HG03103 (cell line): Measurements from ENCODE around the gene CNPPD1.
A peak's percentile ranks its signal among the peaks of the same experiment; 100 is the strongest.

Source experiments
- ATAC-seq: cut with Tn5 transposase; IDR thresholded peaks from one replicate; pipeline ENCODE4 v1.9.1; 2021; ENCODE audit warnings: low read depth; ENCODE audit not compliant: unreplicated experiment

CNPPD1 gene

GRCh38 chr2:219163156-219163555 is 13.6 kb downstream of the CNPPD1 start:
- ATAC-seq: no peak

DNA sequence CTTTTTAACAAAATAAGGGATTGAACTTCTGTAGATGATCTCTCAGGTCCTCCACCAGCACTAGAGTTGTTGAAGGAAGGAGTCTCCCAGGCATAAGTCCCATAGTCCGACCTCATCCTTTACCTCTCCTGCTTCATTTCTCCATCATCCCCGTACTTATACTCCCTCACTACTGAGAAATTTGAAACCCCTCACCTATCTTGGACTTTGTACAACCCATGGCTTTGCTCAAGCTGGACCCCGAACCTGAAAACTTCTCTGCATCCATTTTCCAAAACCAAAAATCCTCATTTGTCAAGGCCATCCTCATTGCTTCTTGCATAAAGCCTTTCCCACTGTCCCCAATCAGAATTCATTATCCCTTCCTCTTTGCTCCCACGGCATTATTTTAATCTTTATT is 15.6 kb downstream of the CNPPD1 start:
- ATAC-seq: no peak

GRCh38 chr2:219160186-219161017 is 16.3 kb downstream of the CNPPD1 start, which contains the start of gene NHEJ1:
NHEJ1 (minus strand) TSS chr2:219160815; CDS start chr2:219158362, 2,453 bp downstream.
- ATAC-seq: peak; percentile 79

- ATAC-seq: no peak
Observed at GRCh38 chr2:219159771-219160185, 16.9 kb downstream of the CNPPD1 start.

GRCh38 chr2:219158586-219158985 is 18.1 kb downstream of the CNPPD1 start:
- ATAC-seq: no peak

DNA sequence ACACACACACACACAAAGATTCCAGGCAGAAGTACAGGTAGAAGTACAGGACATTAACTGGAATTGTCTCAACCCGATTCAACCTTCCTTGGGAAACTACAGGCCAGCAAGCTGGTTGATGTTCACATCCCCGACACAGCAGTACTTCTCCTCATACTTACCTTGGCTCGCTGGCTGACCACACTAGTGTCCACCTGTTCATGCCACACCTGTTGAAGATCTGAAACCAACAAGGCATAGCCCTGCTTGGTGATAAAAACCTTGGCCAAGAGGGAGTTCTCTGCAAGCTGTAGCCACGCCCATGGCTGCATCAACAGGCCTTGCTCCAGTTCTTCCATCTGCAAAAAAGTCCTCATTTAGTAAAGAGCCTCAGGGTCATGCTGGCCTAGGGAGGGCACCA is 18.7 kb downstream of the CNPPD1 start:
- no peak for ATAC-seq

GRCh38 chr2:219157396-219157795 is 19.3 kb downstream of the CNPPD1 start:
- no peak for ATAC-seq

- ATAC-seq: no peak
Observed at GRCh38 chr2:219155054-219155644, 21.6 kb downstream of the CNPPD1 start.

- no peak for ATAC-seq
Observed at GRCh38 chr2:219149667-219150066, 27.1 kb downstream of the CNPPD1 start.

DNA sequence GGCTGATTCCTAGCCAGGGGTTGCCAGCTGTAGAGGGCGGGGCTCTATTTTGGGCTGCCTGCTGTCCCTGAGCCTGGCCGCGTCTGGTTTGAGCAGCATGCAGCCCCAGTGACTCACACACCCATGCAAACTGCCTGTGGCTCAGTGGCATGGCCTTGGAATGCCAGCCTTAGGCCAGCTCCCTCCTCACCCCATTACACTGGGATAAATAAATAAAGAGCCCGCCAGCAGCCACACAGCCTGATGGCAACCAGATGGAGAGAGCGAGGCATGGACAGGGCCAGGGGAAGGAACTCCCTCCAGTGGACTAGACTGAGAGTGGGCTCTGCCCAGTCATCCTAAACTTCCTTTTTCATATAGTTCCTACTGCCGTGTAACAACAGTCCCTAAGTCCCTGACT is 34.4 kb downstream of the CNPPD1 start:
- no peak for ATAC-seq

DNA sequence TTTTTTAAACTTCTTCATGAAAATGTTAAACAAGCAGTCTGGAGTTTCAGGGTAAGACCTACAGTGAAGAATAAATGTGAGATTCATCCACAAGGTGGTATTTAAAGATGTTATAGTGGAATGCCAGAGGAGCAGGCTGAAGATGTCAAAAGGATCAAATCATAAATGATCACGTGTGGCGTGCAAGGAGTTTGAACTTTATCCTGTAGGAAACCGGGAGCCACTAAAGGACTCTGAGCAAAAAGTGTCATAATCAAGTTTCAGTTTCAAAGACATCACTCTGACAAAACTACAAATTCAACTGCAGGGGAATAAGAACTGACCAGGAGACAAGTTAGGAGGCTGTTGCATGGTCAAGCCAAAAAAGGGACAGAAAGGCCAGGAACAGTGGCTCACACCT is 36.0 kb downstream of the CNPPD1 start:
- ATAC-seq: no peak

GRCh38 chr2:219133976-219134375 is 42.7 kb downstream of the CNPPD1 start:
- ATAC-seq: no peak

DNA sequence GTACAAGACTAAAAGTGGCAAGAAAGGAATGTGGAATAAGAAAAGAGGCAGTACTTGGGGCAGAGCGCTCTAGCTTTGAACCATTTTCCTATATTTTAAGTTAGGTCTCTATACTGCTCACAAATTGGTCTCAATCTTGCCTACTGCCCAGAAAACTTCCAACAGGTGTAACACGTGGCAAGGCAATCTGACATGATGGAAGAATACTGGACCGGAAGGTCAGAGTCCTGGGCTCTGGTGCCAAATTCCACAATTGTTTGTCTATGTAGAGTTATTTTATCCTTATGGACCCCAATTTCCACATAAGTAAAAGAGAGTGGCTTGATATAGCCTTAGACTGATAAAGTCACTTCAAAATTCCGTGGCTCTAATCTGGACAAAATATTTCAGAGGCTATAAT is 45.0 kb downstream of the CNPPD1 start:
- no peak for ATAC-seq

GRCh38 chr2:219131327-219131726 is 45.4 kb downstream of the CNPPD1 start:
- ATAC-seq: no peak

GRCh38 chr2:219129589-219129988 is 47.1 kb downstream of the CNPPD1 start:
- ATAC-seq: no peak

- no peak for ATAC-seq
Observed at GRCh38 chr2:219128396-219128795, 48.3 kb downstream of the CNPPD1 start.

DNA sequence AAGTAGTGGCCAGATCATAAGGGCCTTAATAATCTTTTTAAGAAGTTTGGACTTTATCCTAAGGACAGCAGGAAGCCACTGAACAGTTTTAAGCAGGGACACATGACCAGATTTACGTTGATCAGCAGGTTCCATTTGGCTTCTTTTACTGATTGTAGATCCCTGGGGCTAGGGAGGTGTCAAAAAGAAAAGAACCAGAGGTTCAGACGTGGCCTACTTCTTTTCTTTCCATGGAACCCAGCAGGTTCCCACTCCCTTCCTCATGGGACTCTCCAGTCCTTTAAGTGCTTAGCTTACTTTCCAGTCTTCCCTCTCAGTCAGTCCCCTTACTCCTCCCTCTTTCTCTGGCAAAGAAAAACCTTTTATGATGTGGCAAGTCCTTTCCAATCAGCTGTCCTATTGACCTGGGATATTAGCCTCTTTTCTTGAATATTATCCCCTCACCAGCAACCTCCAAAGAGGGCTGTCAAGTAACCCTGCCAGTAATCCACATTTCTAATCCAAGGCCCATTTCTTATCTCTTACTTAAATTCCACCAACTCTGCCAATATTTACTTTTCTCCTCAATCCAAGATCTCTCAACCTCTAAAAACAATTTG is 49.6 kb downstream of the CNPPD1 start:
- ATAC-seq: no peak

DNA sequence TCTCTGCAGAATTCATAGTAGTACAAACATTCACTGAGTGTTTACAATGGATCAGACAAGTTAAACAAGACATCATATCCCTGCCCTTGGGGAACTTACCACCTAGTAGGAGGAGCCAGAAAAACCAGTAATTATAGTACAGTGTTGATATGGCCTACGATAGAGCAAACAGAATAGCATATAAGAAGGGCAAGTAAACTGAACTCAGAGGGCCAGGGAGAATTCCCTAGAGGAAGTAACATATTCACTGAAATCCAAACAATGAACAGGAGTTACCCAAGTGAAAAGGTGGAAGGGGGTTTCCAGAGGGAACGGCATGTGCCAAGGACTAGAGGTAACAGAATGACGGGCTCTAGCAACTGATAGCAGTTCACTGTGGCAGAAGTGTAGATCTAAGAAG is 50.2 kb downstream of the CNPPD1 start:
- ATAC-seq: no peak

GRCh38 chr2:219125886-219126270 is 50.8 kb downstream of the CNPPD1 start:
- no peak for ATAC-seq

GRCh38 chr2:219125225-219125885 is 51.4 kb downstream of the CNPPD1 start:
- ATAC-seq: no peak
